HAP-1 (cell line): ENCODE measurements around the gene CDK19.
"Not testable (repeated sequence)": the region's sequence is repeated elsewhere in the genome, so short reads cannot be mapped to it uniquely, and the experiment has no call there.

ENCODE experiments used
- DNase-seq, 2 experiments: peaks; one replicate each; pipeline ENCODE4 v3.0.0-alpha.2; 2016 to 2020; ENCODE audit warnings: low spot score in 2 of 2
- H3K27me3 ChIP-seq: fragments of 250-450 bp; sonication (Bioruptor Pico); 2 replicates; pipeline ENCODE4 v1.5.1; 2020; ENCODE audit warnings: low read depth, mild to moderate bottlenecking, moderate library complexity
- H3K36me3 ChIP-seq: fragments of 250-450 bp; sonication (Bioruptor Pico); replicated peaks from 2 replicates; pipeline ENCODE4 v1.5.1; 2020; ENCODE audit warnings: mild to moderate bottlenecking
- H3K4me1 ChIP-seq: fragments of 250-450 bp; sonication (Bioruptor Pico); 2 replicates; pipeline ENCODE4 v1.5.1; 2020; ENCODE audit warnings: mild to moderate bottlenecking
- H3K4me3 ChIP-seq: fragments of 250-450 bp; sonication (Bioruptor Pico); 2 replicates; pipeline ENCODE4 v1.5.1; 2020; ENCODE audit warnings: mild to moderate bottlenecking, moderate library complexity
- H3K9me3 ChIP-seq: fragments of 250-450 bp; sonication (Bioruptor Pico); 2 replicates; pipeline ENCODE4 v1.5.1; 2020; ENCODE audit warnings: mild to moderate bottlenecking, moderate library complexity
- in situ Hi-C: fragments of 300-500 bp; cut with MboI; formaldehyde crosslinking; loops from 3 replicates; pipeline ENCODE4 v1.14.3; 2020; ENCODE audit warnings: low sequenced_read_pairs, inconsistent platforms, mixed read lengths

The CDK19 gene

DNA sequence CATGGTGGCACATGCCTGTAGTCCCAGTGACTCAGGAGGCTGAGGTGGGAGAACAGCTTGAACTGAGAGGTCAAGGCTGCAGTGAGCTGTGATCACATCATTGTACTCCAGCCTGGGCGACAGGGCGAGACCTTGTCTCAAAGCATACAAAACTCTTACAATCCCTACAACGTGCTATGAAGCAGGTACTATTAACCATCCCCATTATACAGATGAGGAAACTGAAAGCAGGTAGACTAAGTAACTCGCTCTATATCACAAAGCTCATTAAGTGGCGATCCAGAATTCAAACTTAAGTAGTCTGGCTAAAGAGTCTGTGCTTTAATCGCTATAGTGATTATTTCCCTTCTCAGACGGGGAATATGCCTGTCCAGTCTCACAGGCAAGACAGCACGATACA, 54.7 kb downstream of the CDK19 start:
- H3K36me3 ChIP-seq, result no peaks in the 10 kb centered on the region
- in situ Hi-C loops, result no loop called here
- no peaks in the 10 kb centered on the region for H3K4me1 ChIP-seq
- H3K4me3 ChIP-seq, result no peak overlapping the region
- no peaks in the 10 kb centered on the region for H3K9me3 ChIP-seq
- no peak for DNase-seq
- no peaks in the 10 kb centered on the region for H3K27me3 ChIP-seq

GRCh38 chr6:110760098-110760497, 55.2 kb downstream of the CDK19 start:
- H3K4me1 ChIP-seq, in situ Hi-C loops, H3K9me3 ChIP-seq, H3K36me3 ChIP-seq, H3K4me3 ChIP-seq, DNase-seq, H3K27me3 ChIP-seq: not testable (repeated sequence)

- in situ Hi-C loops, result no loop called here
- no peaks in the 10 kb centered on the region for H3K9me3 ChIP-seq
- H3K27me3 ChIP-seq, result no peaks in the 10 kb centered on the region
- no peak for DNase-seq
- H3K4me3 ChIP-seq, result no peak overlapping the region
- no peaks in the 10 kb centered on the region for H3K4me1 ChIP-seq
- H3K36me3 ChIP-seq, result no peaks in the 10 kb centered on the region
Measured at GRCh38 chr6:110757926-110758325, 57.3 kb downstream of the CDK19 start.

DNA sequence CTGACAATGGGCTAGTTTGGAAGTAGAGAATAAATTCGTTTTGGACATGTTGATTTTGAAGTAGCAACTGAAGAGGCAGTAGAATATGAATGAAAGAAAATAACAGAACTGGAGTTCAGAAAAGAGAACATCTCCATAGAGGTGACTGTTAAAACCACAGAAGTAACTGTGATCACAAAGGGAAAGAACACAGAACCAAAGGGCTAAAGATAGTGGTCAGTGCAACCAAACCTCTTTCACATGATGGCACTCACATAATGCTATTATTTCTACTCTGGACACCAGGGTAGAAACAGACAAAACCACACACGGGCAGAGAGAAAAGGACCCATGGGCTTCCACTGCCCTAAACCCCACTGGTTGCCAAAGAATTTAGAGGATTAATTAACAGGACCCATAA, 58.5 kb downstream of the CDK19 start:
- in situ Hi-C loops, result no loop called here
- Histone ChIP-seq H3K36me3 (no peaks in the 10 kb centered on the region), H3K4me1 (no peaks in the 10 kb centered on the region), H3K4me3 (no peak overlapping the region), H3K27me3 (no peaks in the 10 kb centered on the region), H3K9me3 (no peaks in the 10 kb centered on the region)
- no peak for DNase-seq

GRCh38 chr6:110755411-110755834, 59.8 kb downstream of the CDK19 start:
- no peak for DNase-seq
- Histone ChIP-seq H3K4me1 (no peaks in the 10 kb centered on the region), H3K9me3 (no peaks in the 10 kb centered on the region), H3K36me3 (no peaks in the 10 kb centered on the region), H3K27me3 (no peaks in the 10 kb centered on the region), H3K4me3 (no peak overlapping the region)
- in situ Hi-C loops, result no loop called here

GRCh38 chr6:110753936-110754668, 61.2 kb downstream of the CDK19 start:
- in situ Hi-C loops, H3K27me3 ChIP-seq, DNase-seq, H3K4me3 ChIP-seq, H3K36me3 ChIP-seq, H3K9me3 ChIP-seq, H3K4me1 ChIP-seq: not testable (repeated sequence)

GRCh38 chr6:110748453-110748852, 66.8 kb downstream of the CDK19 start:
- no peak overlapping the region for H3K4me3 ChIP-seq
- no peaks in the 10 kb centered on the region for H3K4me1 ChIP-seq
- no peaks in the 10 kb centered on the region for H3K27me3 ChIP-seq
- H3K36me3 ChIP-seq, result no peaks in the 10 kb centered on the region
- H3K9me3 ChIP-seq, result no peaks in the 10 kb centered on the region
- in situ Hi-C loops, result no loop called here
- DNase-seq, result no peak

DNA sequence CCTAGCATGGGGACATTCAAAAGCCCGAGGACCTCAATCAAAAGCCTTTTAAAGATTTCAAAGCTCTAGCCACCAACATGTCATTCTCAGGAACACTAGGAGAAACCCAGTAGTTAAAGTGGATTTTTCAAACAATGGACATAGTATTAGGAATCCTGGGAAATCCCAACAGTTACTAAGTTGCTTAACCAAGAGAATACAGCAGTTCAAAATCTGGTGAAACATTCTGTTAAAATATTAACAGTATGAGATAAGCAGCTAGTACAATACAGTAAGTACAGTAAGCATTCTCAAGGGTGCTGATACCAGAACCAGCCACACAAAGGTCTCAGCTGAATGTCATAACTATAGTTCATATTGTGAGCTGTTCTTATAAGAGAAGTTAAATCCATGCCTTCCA, 68.6 kb downstream of the CDK19 start:
- Histone ChIP-seq H3K4me1 (no peaks in the 10 kb centered on the region), H3K27me3 (no peaks in the 10 kb centered on the region), H3K4me3 (no peak overlapping the region), H3K9me3 (no peaks in the 10 kb centered on the region; the same call in 1 of the 2 replicates), H3K36me3 (no peaks in the 10 kb centered on the region)
- DNase-seq, result no peak
- in situ Hi-C loops, result no loop called here

DNA sequence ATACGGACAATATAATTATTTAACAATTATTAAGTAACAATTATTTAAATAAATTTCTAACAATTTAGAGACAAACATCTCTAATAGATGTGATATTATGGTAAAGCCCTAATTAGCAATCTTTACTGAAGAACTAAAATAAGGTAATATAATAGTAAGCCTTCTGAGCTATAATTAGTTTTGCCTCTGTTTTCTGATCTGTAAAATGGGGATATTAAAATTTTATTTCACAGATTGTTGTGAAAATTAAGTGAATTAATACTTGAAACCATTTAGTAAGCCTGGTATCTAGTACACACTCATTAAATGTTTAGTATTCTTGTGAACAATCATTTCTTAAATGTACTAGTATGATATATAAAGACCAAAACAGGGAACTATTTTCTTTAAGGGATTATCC, 70.3 kb downstream of the CDK19 start:
- no peaks in the 10 kb centered on the region; the same call in 1 of the 2 replicates for H3K9me3 ChIP-seq
- in situ Hi-C loops, result no loop called here

GRCh38 chr6:110742552-110742951, 72.7 kb downstream of the CDK19 start:
- H3K4me1 ChIP-seq, DNase-seq, H3K27me3 ChIP-seq, H3K9me3 ChIP-seq, H3K36me3 ChIP-seq, H3K4me3 ChIP-seq, in situ Hi-C loops: not testable (repeated sequence)

More for the DNA sequence above, 70.3 kb downstream of the CDK19 start:
- H3K27me3 ChIP-seq, result no peaks in the 10 kb centered on the region
- H3K4me1 ChIP-seq, result no peaks in the 10 kb centered on the region
- DNase-seq, result no peak
- H3K4me3 ChIP-seq, result no peak overlapping the region
- H3K36me3 ChIP-seq, result no peaks in the 10 kb centered on the region

DNA sequence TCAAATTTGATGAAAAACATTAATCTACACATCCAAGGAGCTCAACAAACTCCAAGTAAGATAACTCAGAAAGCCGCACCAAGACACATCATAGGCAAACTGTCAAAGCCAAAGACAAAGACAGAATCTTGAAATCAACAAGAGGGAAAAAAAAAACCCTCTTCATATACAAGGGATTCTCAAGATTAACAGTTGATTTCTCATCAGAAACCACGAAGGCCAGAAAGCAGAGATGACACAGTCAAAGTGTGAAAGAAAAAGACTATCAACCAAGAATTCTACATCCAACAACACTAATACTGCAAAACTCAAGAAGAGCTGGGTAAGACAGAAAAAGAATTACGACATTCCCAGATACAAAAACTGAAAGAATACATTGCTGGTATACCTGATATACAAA, 73.8 kb downstream of the CDK19 start:
- Histone ChIP-seq H3K4me3 (no peak overlapping the region), H3K36me3 (no peaks in the 10 kb centered on the region), H3K4me1 (no peaks in the 10 kb centered on the region), H3K27me3 (no peaks in the 10 kb centered on the region), H3K9me3 (no peaks in the 10 kb centered on the region; the same call in 1 of the 2 replicates)
- in situ Hi-C loops, result no loop called here
- DNase-seq, result no peak

- Histone ChIP-seq H3K9me3 (no peaks in the 10 kb centered on the region; the same call in 1 of the 2 replicates), H3K4me3 (no peak overlapping the region), H3K27me3 (no peaks in the 10 kb centered on the region), H3K36me3 (no peaks in the 10 kb centered on the region), H3K4me1 (no peaks in the 10 kb centered on the region)
- DNase-seq, result no peak
- in situ Hi-C loops, result no loop called here
Measured at GRCh38 chr6:110738899-110739365, 76.3 kb downstream of the CDK19 start.

- Histone ChIP-seq H3K9me3 (no peaks in the 10 kb centered on the region), H3K4me3 (no peak overlapping the region), H3K27me3 (no peaks in the 10 kb centered on the region), H3K36me3 (no peaks in the 10 kb centered on the region), H3K4me1 (no peaks in the 10 kb centered on the region)
- in situ Hi-C loops, result no loop called here
- DNase-seq, result no peak
Measured at GRCh38 chr6:110735666-110736065, 79.6 kb downstream of the CDK19 start.

GRCh38 chr6:110731898-110732297, 83.4 kb downstream of the CDK19 start:
- Histone ChIP-seq H3K36me3 (no peaks in the 10 kb centered on the region), H3K9me3 (no peaks in the 10 kb centered on the region), H3K4me1 (no peaks in the 10 kb centered on the region), H3K4me3 (no peak overlapping the region), H3K27me3 (no peaks in the 10 kb centered on the region)
- DNase-seq, result no peak
- in situ Hi-C loops, result no loop called here

GRCh38 chr6:110731196-110731595, 84.1 kb downstream of the CDK19 start:
- Histone ChIP-seq H3K4me3 (no peak overlapping the region), H3K4me1 (no peaks in the 10 kb centered on the region), H3K27me3 (no peaks in the 10 kb centered on the region), H3K9me3 (no peaks in the 10 kb centered on the region), H3K36me3 (no peaks in the 10 kb centered on the region)
- in situ Hi-C loops, result no loop called here
- no peak for DNase-seq
